ENCODE results near the gene CCDC183. TPM values are rescaled to one million over a fixed set of nuclear protein-coding genes. Genes with fewer than 3 reads are reported as not detected.

The CCDC183 gene
- total RNA-seq, 1 donor from 2014 or later = not detected

DNA sequence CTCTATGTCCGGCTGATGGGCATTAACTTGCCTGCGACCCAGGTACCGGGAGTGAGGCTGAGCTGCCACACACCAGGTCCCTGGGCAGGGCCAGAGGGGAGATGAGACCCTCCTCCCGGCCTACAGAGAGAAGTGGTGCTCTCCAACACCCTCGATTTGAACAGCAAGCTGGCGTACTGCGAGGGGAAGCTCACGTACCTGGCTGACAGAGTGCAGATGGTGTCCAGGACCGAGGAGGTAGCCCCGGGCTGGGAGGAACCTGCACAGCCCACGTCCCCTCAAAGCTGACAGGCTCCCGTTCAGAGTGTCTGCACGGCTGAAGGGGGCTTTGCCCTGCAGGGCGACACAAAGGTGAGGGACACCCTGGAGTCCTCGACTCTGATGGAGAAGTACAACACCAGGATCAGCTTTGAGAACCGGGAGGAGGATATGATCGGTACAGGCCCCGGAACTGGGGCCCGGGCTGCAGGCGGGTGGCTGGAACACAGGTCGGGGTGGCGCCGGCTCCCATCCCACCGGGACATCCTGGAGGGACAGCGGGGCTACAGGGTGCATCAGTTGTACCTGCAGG is 10.6 kb downstream of the CCDC183 start:
- ATAC-seq (ENCODE audit: low read depth) (no peak), DNase-seq (no peak)
- peak overlapping the region; percentile 87 for H3K27ac Mint-ChIP-seq
- ChIA-PET CTCF (interaction anchor here (4.0 kb wide), 1 partner anchor 36 kb away, joined by 17 read pairs; the partner anchor contains the start of gene AJM1), POLR2A (interaction anchor here (0.9 to 2.0 kb wide), 14 partner anchors 8 to 416 kb away, joined by 3 to 11 read pairs (median 4); partner anchors contain the start of genes AJM1, CCDC183, EDF1 and MAN1B1)
- H3K4me3 Mint-ChIP-seq = peak overlapping the region; percentile 88
- peaks cover 20% of the 10 kb centered on the region for H3K36me3 Mint-ChIP-seq (ENCODE audit: low read depth)
- H3K4me1 Mint-ChIP-seq = peaks cover 35% of the 10 kb centered on the region
- no peaks in the 10 kb centered on the region for H3K9me3 Mint-ChIP-seq
- H3K27me3 Mint-ChIP-seq = no peaks in the 10 kb centered on the region
- intact Hi-C loops (cut with micrococcal nuclease) = loop anchor here (1.0 to 5.0 kb wide), 5 partner anchors 15 to 186 kb away; partner anchors contain the start of genes AJM1, PAXX, PHPT1 and TMEM141
- TF ChIP-seq, protein P1, sequence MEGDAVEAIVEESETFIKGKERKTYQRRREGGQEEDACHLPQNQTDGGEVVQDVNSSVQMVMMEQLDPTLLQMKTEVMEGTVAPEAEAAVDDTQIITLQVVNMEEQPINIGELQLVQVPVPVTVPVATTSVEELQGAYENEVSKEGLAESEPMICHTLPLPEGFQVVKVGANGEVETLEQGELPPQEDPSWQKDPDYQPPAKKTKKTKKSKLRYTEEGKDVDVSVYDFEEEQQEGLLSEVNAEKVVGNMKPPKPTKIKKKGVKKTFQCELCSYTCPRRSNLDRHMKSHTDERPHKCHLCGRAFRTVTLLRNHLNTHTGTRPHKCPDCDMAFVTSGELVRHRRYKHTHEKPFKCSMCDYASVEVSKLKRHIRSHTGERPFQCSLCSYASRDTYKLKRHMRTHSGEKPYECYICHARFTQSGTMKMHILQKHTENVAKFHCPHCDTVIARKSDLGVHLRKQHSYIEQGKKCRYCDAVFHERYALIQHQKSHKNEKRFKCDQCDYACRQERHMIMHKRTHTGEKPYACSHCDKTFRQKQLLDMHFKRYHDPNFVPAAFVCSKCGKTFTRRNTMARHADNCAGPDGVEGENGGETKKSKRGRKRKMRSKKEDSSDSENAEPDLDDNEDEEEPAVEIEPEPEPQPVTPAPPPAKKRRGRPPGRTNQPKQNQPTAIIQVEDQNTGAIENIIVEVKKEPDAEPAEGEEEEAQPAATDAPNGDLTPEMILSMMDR (IDR thresholded peaks at IDR 0.05) = no peak

DNA sequence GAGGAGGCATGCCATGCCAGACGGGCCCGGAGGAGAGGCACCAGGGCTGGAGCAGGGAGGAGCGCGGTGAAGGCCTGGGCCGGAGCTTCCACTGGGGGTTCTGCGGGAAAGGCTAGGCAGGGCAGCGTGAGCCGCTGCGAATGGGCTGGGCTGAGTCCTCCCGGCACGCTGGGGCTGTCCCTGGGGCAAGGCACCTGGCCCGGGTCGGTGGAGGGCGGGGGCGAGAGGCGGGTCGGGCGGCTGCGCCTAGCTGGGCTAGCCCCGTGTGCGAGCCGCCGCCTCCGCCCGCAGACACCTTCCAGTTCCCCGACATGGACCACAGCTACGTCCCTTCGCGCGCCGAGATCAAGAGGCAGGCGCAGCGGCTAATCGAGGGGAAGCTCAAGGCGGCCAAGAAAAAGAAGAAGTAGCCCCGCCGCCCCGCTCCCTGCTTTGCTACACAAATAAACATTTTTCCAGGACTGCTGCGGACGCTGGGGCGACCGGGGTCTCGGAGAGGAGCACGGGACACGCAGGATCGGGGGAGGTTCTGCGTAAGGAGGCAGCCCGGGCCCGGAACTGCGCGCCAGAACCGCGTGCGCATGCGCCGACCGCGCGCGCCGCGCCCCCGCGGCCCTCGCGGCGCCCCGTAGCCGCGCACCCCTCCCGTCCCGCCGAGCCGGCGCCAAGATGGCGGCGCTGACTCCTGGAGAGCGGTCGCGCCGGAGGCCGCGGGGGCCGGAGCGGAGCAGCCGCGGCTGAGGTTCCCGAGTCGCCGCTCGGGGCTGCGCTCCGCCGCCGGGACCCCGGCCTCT is 11.3 kb downstream of the CCDC183 start, which contains the start of gene RABL6:
Gene RABL6, plus strand, starts transcription at position 668 of the 794 bp plus-strand sequence. CDS start 249 bp downstream, outside the sequence.
- H3K27me3 Mint-ChIP-seq = no peaks in the 10 kb centered on the region
- ATAC-seq (ENCODE audit: low read depth) (peak; percentile 87), DNase-seq (peak; percentile 86)
- peaks cover 22% of the 10 kb centered on the region for H3K36me3 Mint-ChIP-seq (ENCODE audit: low read depth)
- intact Hi-C loops (cut with micrococcal nuclease) = loop anchor here (1.0 to 5.0 kb wide), 5 partner anchors 16 to 185 kb away; partner anchors contain the start of genes AJM1, PAXX, PHPT1 and TMEM141
- H3K9me3 Mint-ChIP-seq = no peaks in the 10 kb centered on the region
- ChIA-PET POLR2A (interaction anchor here (0.6 to 2.0 kb wide), 18 partner anchors 9 to 415 kb away, joined by 3 to 11 read pairs (median 4); partner anchors contain the start of genes AJM1, CCDC183, EDF1 and MAN1B1), CTCF (interaction anchor here (4.0 kb wide), 1 partner anchor 35 kb away, joined by 17 read pairs; the partner anchor contains the start of gene AJM1)
- H3K4me1 Mint-ChIP-seq = peaks cover 31% of the 10 kb centered on the region
- peak within 1 kb of the TSS; percentile 87 for H3K27ac Mint-ChIP-seq
- TF ChIP-seq, protein P1 (IDR thresholded peaks at IDR 0.05) = no peak
- peak within 1 kb of the TSS; percentile 88 for H3K4me3 Mint-ChIP-seq

DNA sequence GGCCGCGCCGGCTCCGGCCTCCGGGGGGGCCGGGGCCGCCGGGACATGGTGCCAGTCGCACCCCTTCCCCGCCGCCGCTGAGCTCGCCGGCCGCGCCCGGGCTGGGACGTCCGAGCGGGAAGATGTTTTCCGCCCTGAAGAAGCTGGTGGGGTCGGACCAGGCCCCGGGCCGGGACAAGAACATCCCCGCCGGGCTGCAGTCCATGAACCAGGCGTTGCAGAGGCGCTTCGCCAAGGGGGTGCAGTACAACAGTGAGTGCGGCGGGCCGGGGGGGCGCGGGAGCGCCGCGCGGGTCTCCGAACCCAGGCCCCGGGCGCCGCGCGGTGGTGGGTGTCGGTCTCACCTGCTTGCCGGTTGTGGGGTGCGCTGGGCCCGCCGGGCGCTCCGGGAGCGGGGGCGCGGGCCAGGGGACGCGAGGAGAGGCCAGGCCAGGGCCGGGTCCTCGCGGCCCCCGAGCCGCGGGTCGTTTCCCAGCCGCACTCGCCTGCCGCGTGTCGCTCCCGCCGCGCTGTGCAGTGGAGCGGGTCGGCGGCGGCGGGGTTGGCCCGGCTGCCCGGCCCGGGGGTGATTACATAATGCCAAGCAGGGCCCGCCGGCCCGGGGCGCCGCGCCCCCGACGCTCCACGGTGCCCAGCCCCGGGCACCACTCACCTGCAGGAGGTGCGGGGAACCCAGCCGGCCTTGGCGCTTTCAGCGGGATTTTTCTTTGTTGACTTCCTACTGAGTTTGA is 12.1 kb downstream of the CCDC183 start:
- Mint-ChIP-seq H3K27me3 (no peaks in the 10 kb centered on the region), H3K36me3 (ENCODE audit: low read depth) (peaks cover 29% of the 10 kb centered on the region), H3K9me3 (no peaks in the 10 kb centered on the region), H3K4me1 (peaks cover 35% of the 10 kb centered on the region), H3K27ac (peak overlapping the region; percentile 35), H3K4me3 (peak overlapping the region; percentile 82)
- DNase-seq = no peak
- TF ChIP-seq, protein P1 (IDR thresholded peaks at IDR 0.05) = no peak
- ChIA-PET CTCF (interaction anchor here (4.0 kb wide), 1 partner anchor 34 kb away, joined by 17 read pairs; the partner anchor contains the start of gene AJM1), POLR2A (interaction anchor here (0.6 to 2.0 kb wide), 14 partner anchors 8 to 415 kb away, joined by 3 to 11 read pairs (median 4); partner anchors contain the start of genes AJM1, CCDC183, EDF1 and MAN1B1)
- intact Hi-C loops (cut with micrococcal nuclease) = loop anchor here (5.0 kb wide), 1 partner anchor 184 kb away; the partner anchor contains the start of gene PAXX
- peak; percentile 29 for ATAC-seq (ENCODE audit: low read depth)

DNA sequence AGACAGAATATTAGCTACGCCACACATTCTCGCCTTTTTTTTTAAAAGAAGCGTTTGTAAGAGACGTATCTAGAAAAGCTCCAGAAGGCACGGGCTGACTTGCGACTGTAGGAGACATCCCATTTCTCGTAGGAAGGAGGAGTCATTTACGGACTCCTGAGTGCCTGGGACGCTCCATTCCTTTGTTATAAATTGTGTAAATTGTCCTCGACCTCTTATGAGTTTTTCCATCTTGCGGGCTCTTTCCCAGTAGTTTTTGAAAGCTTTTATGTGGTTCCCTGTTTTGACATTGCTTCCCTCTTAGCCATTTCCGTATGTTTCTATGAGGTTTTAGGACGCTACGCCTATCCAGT is 12.6 kb downstream of the CCDC183 start:
- TF ChIP-seq, protein P1 (IDR thresholded peaks at IDR 0.05) = no peak
- Mint-ChIP-seq H3K4me1 (peaks cover 35% of the 10 kb centered on the region), H3K4me3 (peak overlapping the region; percentile 82), H3K27me3 (no peaks in the 10 kb centered on the region), H3K9me3 (no peaks in the 10 kb centered on the region), H3K36me3 (ENCODE audit: low read depth) (peaks cover 32% of the 10 kb centered on the region), H3K27ac (peak overlapping the region; percentile 35)
- POLR2A ChIA-PET = interaction anchor here (0.6 to 1.4 kb wide), 3 partner anchors 9 to 15 kb away, joined by 3 to 5 read pairs (median 5); no protein-coding TSS in a partner anchor
- DNase-seq = no peak
- no peak for ATAC-seq (ENCODE audit: low read depth)
- CTCF ChIA-PET = interaction anchor here (4.0 kb wide), 1 partner anchor 34 kb away, joined by 17 read pairs; the partner anchor contains the start of gene AJM1
- intact Hi-C loops (cut with micrococcal nuclease) = loop anchor here (5.0 kb wide), 1 partner anchor 184 kb away; the partner anchor contains the start of gene PAXX
